Measurements from ENCODE around the gene ABCA1.
"Not testable (repeated sequence)": the region's sequence is repeated elsewhere in the genome, so short reads cannot be mapped to it uniquely, and the experiment has no call there.

ABCA1 gene

DNA sequence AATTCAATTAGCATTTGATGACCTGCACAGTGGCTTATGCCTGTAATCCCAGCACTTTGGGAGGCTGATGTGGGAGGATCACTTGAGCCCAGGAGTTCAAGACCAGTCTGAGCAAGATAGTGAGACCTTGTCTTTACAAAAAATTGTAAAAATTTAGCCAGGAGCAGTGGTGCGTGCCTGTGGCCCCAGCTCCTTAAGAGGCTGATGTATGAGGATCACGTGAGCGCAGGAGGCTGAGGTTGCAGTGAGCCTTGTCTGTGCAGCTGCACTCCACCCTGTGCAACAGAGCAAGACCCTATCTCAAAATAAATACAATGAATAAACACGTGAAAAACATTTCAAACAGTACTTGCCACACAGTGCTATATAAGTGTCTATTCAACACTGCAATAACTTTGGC, 4.2 kb downstream of the ABCA1 start:
- no peak overlapping the region for H3K4me3 ChIP-seq (ENCODE audit: low read depth, low read length)
- TF ChIP-seq, protein P1, sequence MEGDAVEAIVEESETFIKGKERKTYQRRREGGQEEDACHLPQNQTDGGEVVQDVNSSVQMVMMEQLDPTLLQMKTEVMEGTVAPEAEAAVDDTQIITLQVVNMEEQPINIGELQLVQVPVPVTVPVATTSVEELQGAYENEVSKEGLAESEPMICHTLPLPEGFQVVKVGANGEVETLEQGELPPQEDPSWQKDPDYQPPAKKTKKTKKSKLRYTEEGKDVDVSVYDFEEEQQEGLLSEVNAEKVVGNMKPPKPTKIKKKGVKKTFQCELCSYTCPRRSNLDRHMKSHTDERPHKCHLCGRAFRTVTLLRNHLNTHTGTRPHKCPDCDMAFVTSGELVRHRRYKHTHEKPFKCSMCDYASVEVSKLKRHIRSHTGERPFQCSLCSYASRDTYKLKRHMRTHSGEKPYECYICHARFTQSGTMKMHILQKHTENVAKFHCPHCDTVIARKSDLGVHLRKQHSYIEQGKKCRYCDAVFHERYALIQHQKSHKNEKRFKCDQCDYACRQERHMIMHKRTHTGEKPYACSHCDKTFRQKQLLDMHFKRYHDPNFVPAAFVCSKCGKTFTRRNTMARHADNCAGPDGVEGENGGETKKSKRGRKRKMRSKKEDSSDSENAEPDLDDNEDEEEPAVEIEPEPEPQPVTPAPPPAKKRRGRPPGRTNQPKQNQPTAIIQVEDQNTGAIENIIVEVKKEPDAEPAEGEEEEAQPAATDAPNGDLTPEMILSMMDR (IDR thresholded peaks at IDR 0.05; ENCODE audit: low read depth, low read length) = no peak

DNA sequence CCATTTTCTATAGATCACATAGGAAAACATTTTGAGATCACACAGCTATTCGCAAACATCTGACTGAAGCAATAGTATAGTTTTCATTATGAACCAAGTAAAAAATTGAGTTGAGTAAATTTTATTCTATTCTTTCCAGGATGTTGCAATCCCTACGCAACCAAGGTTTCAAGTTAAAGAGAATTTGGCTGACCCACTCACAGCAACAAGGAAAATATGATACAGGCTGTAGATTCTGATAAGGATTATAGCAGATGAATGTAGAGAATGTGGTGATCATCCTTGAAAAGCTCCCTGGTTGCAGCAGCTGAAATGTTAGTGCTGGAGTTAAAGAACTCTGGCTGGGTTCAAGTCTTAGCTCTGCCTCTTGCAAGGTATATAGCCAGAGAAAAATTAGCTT, 4.7 kb downstream of the ABCA1 start:
- no peak overlapping the region for H3K4me3 ChIP-seq (ENCODE audit: low read depth, low read length)
- TF ChIP-seq, protein P1 (IDR thresholded peaks at IDR 0.05; ENCODE audit: low read depth, low read length) = no peak

- H3K4me3 ChIP-seq (ENCODE audit: low read depth, low read length) = not testable (repeated sequence)
Measured at GRCh38 chr9:104922748-104923147, 5.2 kb downstream of the ABCA1 start.

DNA sequence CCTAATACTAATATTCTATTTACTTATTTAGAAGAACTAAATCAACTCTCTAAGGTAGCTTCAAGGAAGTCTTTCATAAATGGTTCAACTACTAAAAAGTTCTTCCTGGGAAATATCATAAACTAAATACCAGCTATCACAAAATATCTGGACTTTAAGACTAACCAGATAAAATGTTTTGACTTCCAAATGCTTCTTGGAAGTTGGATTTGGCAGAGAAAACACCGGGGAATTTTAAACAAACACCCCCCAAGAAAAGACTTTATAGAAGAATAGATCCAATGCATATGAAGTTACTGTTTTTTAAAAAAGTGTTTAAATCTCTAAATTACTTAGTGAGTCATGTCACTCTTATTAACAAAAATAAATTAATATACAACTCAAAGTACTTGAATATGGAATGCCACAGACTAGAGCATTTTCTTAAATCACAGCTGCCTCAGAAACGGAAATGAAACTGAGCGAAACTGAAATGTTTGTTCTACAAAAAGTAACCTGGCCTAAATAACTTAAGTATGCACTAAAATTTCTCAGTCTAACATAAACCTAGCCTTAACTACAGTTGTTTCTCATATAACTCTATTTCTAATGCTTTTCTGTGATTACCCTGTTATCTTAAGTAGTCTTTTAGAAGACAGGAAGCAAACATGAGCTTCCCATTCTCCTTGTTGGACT, 6.8 kb downstream of the ABCA1 start:
- H3K4me3 ChIP-seq (ENCODE audit: low read depth, low read length) = no peak overlapping the region
- TF ChIP-seq, protein P1 (IDR thresholded peaks at IDR 0.05; ENCODE audit: low read depth, low read length) = no peak

DNA sequence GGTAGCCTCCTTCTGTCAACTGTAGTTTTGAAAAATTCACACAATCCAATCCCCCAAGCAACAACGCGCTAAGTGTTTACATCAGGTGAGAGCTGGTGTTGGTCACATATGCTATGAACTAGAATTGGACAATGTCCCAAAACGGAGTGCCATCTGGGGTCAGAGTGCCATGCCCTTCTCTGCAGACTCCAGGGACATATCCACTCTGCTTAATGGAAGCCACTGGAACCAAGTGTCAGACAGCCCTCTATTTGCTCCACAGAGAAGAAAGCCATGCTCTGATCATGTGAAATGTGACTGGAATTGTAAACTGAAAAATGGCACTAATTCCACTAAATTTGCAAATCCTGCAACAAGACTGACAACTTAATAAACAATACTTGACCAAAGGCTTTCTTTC, 12.2 kb downstream of the ABCA1 start:
- TF ChIP-seq, protein P1 (IDR thresholded peaks at IDR 0.05; ENCODE audit: low read depth, low read length) = no peak
- H3K4me3 ChIP-seq (ENCODE audit: low read depth, low read length) = no peak overlapping the region

GRCh38 chr9:104915049-104915448, 12.9 kb downstream of the ABCA1 start:
- H3K4me3 ChIP-seq (ENCODE audit: low read depth, low read length) = no peak overlapping the region
- TF ChIP-seq, protein P1 (IDR thresholded peaks at IDR 0.05; ENCODE audit: low read depth, low read length) = no peak

DNA sequence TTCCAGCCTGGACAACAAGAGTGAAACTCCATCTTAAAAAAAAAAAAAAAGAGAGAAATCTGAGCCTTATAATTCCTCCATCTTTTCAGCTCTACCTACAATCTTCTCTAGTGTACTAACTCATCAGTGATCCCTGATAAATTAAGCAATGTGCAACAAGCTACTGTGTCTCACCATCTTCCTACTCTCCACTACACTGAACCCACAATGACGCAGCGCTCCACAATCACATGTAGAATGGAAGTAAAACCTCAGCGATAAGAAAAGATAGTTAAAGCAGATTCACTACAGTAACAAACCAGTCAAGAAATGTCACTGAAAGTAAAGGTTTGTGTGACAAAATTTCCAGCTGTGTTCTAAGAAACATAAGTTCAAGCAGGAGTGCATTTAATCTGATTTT, 13.5 kb downstream of the ABCA1 start:
- no peak overlapping the region for H3K4me3 ChIP-seq (ENCODE audit: low read depth, low read length)
- TF ChIP-seq, protein P1 (IDR thresholded peaks at IDR 0.05; ENCODE audit: low read depth, low read length) = no peak

- TF ChIP-seq, protein P1 (IDR thresholded peaks at IDR 0.05; ENCODE audit: low read depth, low read length) = no peak
- H3K4me3 ChIP-seq (ENCODE audit: low read depth, low read length) = no peak overlapping the region
Measured at GRCh38 chr9:104912606-104913005, 15.3 kb downstream of the ABCA1 start.
